Measurements from ENCODE around the gene KRT83. TPM values are rescaled to one million over a fixed set of nuclear protein-coding genes. Genes with fewer than 3 reads are reported as not detected.

Gene KRT83
- total RNA-seq, 2 experiments from 2014 or later, result not detected

- ChIA-PET CTCF (interaction anchor here (9.2 kb wide), 1 partner anchor 12 kb away, joined by 69 read pairs; no protein-coding TSS in a partner anchor), POLR2A (no interaction called here)
- TF ChIP-seq, protein P1, sequence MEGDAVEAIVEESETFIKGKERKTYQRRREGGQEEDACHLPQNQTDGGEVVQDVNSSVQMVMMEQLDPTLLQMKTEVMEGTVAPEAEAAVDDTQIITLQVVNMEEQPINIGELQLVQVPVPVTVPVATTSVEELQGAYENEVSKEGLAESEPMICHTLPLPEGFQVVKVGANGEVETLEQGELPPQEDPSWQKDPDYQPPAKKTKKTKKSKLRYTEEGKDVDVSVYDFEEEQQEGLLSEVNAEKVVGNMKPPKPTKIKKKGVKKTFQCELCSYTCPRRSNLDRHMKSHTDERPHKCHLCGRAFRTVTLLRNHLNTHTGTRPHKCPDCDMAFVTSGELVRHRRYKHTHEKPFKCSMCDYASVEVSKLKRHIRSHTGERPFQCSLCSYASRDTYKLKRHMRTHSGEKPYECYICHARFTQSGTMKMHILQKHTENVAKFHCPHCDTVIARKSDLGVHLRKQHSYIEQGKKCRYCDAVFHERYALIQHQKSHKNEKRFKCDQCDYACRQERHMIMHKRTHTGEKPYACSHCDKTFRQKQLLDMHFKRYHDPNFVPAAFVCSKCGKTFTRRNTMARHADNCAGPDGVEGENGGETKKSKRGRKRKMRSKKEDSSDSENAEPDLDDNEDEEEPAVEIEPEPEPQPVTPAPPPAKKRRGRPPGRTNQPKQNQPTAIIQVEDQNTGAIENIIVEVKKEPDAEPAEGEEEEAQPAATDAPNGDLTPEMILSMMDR (IDR thresholded peaks at IDR 0.05), result no peak
- intact Hi-C loops (cut with micrococcal nuclease), result no loop called here
- Mint-ChIP-seq H3K4me1 (ENCODE audit: low read depth) (no peaks in the 10 kb centered on the region), H3K9me3 (no peaks in the 10 kb centered on the region), H3K27ac (no peak overlapping the region), H3K27me3 (peaks cover 15% of the 10 kb centered on the region), H3K36me3 (ENCODE audit: low read depth) (no peaks in the 10 kb centered on the region), H3K4me3 (no peak overlapping the region)
- ATAC-seq (no peak), DNase-seq (no peak)
Observed at GRCh38 chr12:52267266-52267665, 53.9 kb downstream of the KRT83 start.

GRCh38 chr12:52266514-52266913, 54.7 kb downstream of the KRT83 start:
- H3K36me3 Mint-ChIP-seq (ENCODE audit: low read depth), result no peaks in the 10 kb centered on the region
- H3K4me3 Mint-ChIP-seq, result no peak overlapping the region
- TF ChIP-seq, protein P1 (IDR thresholded peaks at IDR 0.05), result no peak
- ATAC-seq (no peak), DNase-seq (no peak)
- peaks cover 18% of the 10 kb centered on the region for H3K27me3 Mint-ChIP-seq
- ChIA-PET POLR2A (no interaction called here), CTCF (interaction anchor here (1.4 to 9.2 kb wide), 3 partner anchors 12 to 95 kb away, joined by 3 to 69 read pairs (median 6); no protein-coding TSS in a partner anchor)
- H3K9me3 Mint-ChIP-seq, result no peaks in the 10 kb centered on the region
- no peak overlapping the region for H3K27ac Mint-ChIP-seq
- intact Hi-C loops (cut with micrococcal nuclease), result no loop called here
- H3K4me1 Mint-ChIP-seq (ENCODE audit: low read depth), result no peaks in the 10 kb centered on the region

GRCh38 chr12:52264435-52264825, 56.8 kb downstream of the KRT83 start:
- no peak for DNase-seq
- H3K9me3 Mint-ChIP-seq, result no peaks in the 10 kb centered on the region
- ChIA-PET CTCF (interaction anchor here (0.6 to 9.2 kb wide), 4 partner anchors 10 to 107 kb away, joined by 3 to 69 read pairs (median 4); no protein-coding TSS in a partner anchor), POLR2A (no interaction called here)
- H3K4me3 Mint-ChIP-seq, result no peak overlapping the region
- H3K27me3 Mint-ChIP-seq, result peaks cover 23% of the 10 kb centered on the region
- H3K36me3 Mint-ChIP-seq (ENCODE audit: low read depth), result no peaks in the 10 kb centered on the region
- H3K4me1 Mint-ChIP-seq (ENCODE audit: low read depth), result peaks cover 7% of the 10 kb centered on the region
- intact Hi-C loops (cut with micrococcal nuclease), result no loop called here
- ATAC-seq, result no peak
- H3K27ac Mint-ChIP-seq, result no peak overlapping the region
- TF ChIP-seq, protein P1 (IDR thresholded peaks at IDR 0.05), result no peak

Other genes starting within 250 kb of the KRT83 start
- gene SMIM41, start 241.7 kb downstream of the KRT83 start, total RNA-seq, result not detected
- gene KRT80, start 129.4 kb downstream of the KRT83 start, total RNA-seq, result not detected
- 1 to 10 TPM; 2.1 to 3.1 TPM for gene KRT7, start 88.2 kb downstream of the KRT83 start, total RNA-seq
- gene KRT86, start 46.8 kb downstream of the KRT83 start, total RNA-seq, result not detected
- not detected for gene KRT81, start 29.9 kb downstream of the KRT83 start, total RNA-seq
- gene KRT85, start 46.1 kb upstream of the KRT83 start, total RNA-seq, result not detected
- not detected for gene KRT84, start 64.3 kb upstream of the KRT83 start, total RNA-seq
- gene KRT82, start 84.9 kb upstream of the KRT83 start, total RNA-seq, result not detected
- gene KRT75, start 113.0 kb upstream of the KRT83 start, total RNA-seq, result not detected
- not detected for gene KRT6B, start 130.7 kb upstream of the KRT83 start, total RNA-seq
- not detected for gene KRT6C, start 152.4 kb upstream of the KRT83 start, total RNA-seq
- not detected for gene KRT6A, start 171.9 kb upstream of the KRT83 start, total RNA-seq
- gene KRT5, start 199.0 kb upstream of the KRT83 start, total RNA-seq, result not detected
- not detected for gene KRT71, start 231.7 kb upstream of the KRT83 start, total RNA-seq

Measured in activated CD8-positive, alpha-beta T cell treated with anti-CD3 and anti-CD28 coated beads for 36 hours (primary cell).